ENCODE measurements around the gene MRTFA. TPM values are rescaled to one million over a fixed set of nuclear protein-coding genes. Genes with fewer than 3 reads are reported as not detected.

MRTFA gene
- total and polyA plus RNA-seq, 8 donors, result 22.5 to 58.0 (median 26.5) TPM

- Histone ChIP-seq H3K4me1 (peaks cover 4 to 9% of the 10 kb centered on the region in 2 donors), H3K36me3 (no peaks in the 10 kb centered on the region), H3K9me3 (no peaks in the 10 kb centered on the region), H3K27me3 (no peaks in the 10 kb centered on the region), H3K27ac (peak overlapping the region; percentile 88 to 89), H3K4me3 (peak overlapping the region in 1 of 2 donors; percentile 29)
- DNase-seq, result peak; percentile 91 to 97 (median 94)
- peak; percentile 92 for ATAC-seq
- intact Hi-C loops (cut with DNase I), result no loop called here
- TF ChIP-seq, protein P1, sequence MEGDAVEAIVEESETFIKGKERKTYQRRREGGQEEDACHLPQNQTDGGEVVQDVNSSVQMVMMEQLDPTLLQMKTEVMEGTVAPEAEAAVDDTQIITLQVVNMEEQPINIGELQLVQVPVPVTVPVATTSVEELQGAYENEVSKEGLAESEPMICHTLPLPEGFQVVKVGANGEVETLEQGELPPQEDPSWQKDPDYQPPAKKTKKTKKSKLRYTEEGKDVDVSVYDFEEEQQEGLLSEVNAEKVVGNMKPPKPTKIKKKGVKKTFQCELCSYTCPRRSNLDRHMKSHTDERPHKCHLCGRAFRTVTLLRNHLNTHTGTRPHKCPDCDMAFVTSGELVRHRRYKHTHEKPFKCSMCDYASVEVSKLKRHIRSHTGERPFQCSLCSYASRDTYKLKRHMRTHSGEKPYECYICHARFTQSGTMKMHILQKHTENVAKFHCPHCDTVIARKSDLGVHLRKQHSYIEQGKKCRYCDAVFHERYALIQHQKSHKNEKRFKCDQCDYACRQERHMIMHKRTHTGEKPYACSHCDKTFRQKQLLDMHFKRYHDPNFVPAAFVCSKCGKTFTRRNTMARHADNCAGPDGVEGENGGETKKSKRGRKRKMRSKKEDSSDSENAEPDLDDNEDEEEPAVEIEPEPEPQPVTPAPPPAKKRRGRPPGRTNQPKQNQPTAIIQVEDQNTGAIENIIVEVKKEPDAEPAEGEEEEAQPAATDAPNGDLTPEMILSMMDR (IDR thresholded peaks at IDR 0.05), result no peak
Observed at GRCh38 chr22:40651563-40652501, 15.3 kb upstream of the MRTFA start.

GRCh38 chr22:40651057-40651456 is 14.5 kb upstream of the MRTFA start:
- TF ChIP-seq, protein P1 (IDR thresholded peaks at IDR 0.05), result no peak
- Histone ChIP-seq H3K27ac (peak overlapping the region; percentile 88 to 89), H3K9me3 (no peaks in the 10 kb centered on the region), H3K27me3 (no peaks in the 10 kb centered on the region), H3K4me1 (peaks cover 8 to 9% of the 10 kb centered on the region in 2 donors), H3K4me3 (no peak overlapping the region), H3K36me3 (no peaks in the 10 kb centered on the region)
- intact Hi-C loops (cut with DNase I), result no loop called here
- DNase-seq, result no peak
- ATAC-seq, result no peak

GRCh38 chr22:40648386-40648785 is 11.9 kb upstream of the MRTFA start:
- ATAC-seq, result no peak
- no peaks in the 10 kb centered on the region for H3K36me3 ChIP-seq
- DNase-seq, result peak in 2 of 4 donors; percentile 15 to 64
- intact Hi-C loops (cut with DNase I), result loop anchor here in 1 of 2 donors (5.0 to 10.0 kb wide), 2 partner anchors 124 to 211 kb away; no protein-coding TSS in a partner anchor
- H3K4me3 ChIP-seq, result no peak overlapping the region
- H3K9me3 ChIP-seq, result no peaks in the 10 kb centered on the region
- no peak overlapping the region for H3K27ac ChIP-seq
- TF ChIP-seq, protein P1 (IDR thresholded peaks at IDR 0.05), result no peak
- H3K27me3 ChIP-seq, result no peaks in the 10 kb centered on the region
- peaks cover 6 to 17% of the 10 kb centered on the region in 2 donors for H3K4me1 ChIP-seq

- DNase-seq, result peak in 1 of 4 donors; percentile 9
- ATAC-seq, result no peak
- Histone ChIP-seq H3K9me3 (no peaks in the 10 kb centered on the region), H3K27ac (no peak overlapping the region), H3K27me3 (no peaks in the 10 kb centered on the region), H3K4me3 (no peak overlapping the region), H3K36me3 (no peaks in the 10 kb centered on the region), H3K4me1 (peaks cover 0 to 13% of the 10 kb centered on the region in 2 donors)
- intact Hi-C loops (cut with DNase I), result loop anchor here in 1 of 2 donors (5.0 to 10.0 kb wide), 2 partner anchors 121 to 208 kb away; no protein-coding TSS in a partner anchor
- TF ChIP-seq, protein P1 (IDR thresholded peaks at IDR 0.05), result no peak
Observed at GRCh38 chr22:40645579-40646197, 9.2 kb upstream of the MRTFA start.

DNA sequence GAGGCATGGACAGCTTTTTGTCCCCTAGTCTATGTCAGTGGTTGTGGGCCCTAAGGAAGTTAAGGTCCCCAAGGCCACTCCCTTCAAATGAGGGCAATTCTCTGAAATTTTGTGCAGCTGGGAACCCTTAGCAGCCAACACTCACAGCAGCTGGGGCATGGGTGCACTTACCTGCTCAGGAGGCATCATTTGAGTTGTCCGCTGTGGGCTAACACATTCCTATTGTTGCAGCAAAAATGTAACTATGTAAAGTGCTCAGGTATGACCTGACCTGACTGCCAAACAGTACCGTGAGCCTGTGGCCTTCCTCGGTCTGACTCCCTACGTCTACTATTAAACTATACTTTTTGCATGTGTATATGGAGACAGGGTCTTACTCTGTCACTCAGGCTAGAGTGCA is 5.8 kb upstream of the MRTFA start:
- intact Hi-C loops (cut with DNase I), result loop anchor here in 1 of 2 donors (10.0 kb wide), 1 partner anchor 118 kb away; no protein-coding TSS in a partner anchor
- ATAC-seq, result no peak
- Histone ChIP-seq H3K4me1 (peaks cover 5 to 26% of the 10 kb centered on the region in 2 donors), H3K27me3 (no peaks in the 10 kb centered on the region), H3K9me3 (no peaks in the 10 kb centered on the region), H3K27ac (no peak overlapping the region), H3K4me3 (no peak overlapping the region), H3K36me3 (no peaks in the 10 kb centered on the region)
- TF ChIP-seq, protein P1 (IDR thresholded peaks at IDR 0.05), result no peak
- no peak for DNase-seq

Measured in left lung (tissue), 10 donors.